Activated T-helper 2 cell treated with anti-CD3 and anti-CD28 coated beads, Interferon-gamma antibody, Interleukin-2, Interleukin-4, amounts not matched to agents 10 μg/mL and 5 μg/mL and 100 μg/mL, durations not matched to agents 14 hours and 24 hours and 36 hours (primary cell): ENCODE results near the gene ITGA3. TPM values are rescaled to one million over a fixed set of nuclear protein-coding genes. Genes with fewer than 3 reads are reported as not detected.

Experiments used
- DNase-seq: peaks from one replicate; pipeline ENCODE4 v3.0.0; 2021; ENCODE audit warnings: low spot score
- H3K27ac Mint-ChIP-seq: one replicate; pipeline ENCODE4 v1.8.0; 2021; ENCODE audit warnings: mixed read lengths
- H3K27me3 Mint-ChIP-seq: one replicate; pipeline ENCODE4 v1.8.0; 2021; ENCODE audit warnings: low read depth, mixed read lengths
- H3K36me3 Mint-ChIP-seq: one replicate; pipeline ENCODE4 v1.8.0; 2021; ENCODE audit warnings: low read depth, mixed read lengths
- H3K4me1 Mint-ChIP-seq: one replicate; pipeline ENCODE4 v1.8.0; 2021; ENCODE audit warnings: low read depth, mixed read lengths
- H3K4me3 Mint-ChIP-seq: one replicate; pipeline ENCODE4 v1.8.0; 2021; ENCODE audit warnings: low read depth, mild to moderate bottlenecking, moderate library complexity, mixed read lengths
- H3K9me3 Mint-ChIP-seq: one replicate; pipeline ENCODE4 v1.8.0; 2021; ENCODE audit warnings: mixed read lengths
- intact Hi-C: fragments of 100-400 bp; cut with micrococcal nuclease; formaldehyde crosslinking; loops from one replicate; pipeline ENCODE4 v1.15.1; 2023
- total RNA-seq: library from RNA; stranded (reverse); gene quantifications from 2 replicates; pipeline ENCODE4 v1.2.3, GENCODE V29; 2022

ITGA3 gene
- total RNA-seq, 1 donor from 2014 or later: 10.1 TPM

DNA sequence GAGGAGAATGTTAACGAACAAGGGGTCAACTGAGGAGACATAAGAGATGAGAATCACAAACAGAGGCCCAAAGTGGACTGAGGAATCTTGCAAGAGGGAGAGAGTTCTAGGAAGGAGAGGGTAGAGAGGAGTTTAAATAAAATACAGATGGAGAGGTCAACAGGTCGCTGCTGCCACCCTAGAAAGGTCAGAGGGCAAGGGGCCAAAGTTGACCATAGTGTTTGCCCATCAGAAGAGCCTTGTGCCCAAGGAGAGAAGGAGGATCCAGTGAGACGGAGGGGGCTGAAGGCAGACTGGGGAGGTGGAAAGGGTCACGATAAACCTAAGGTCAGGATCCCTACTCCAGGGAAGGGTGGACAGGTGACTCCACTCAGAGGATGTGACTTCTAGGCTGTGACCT is 6.9 kb upstream of the ITGA3 start:
- Mint-ChIP-seq H3K27ac (no peak overlapping the region), H3K36me3 (no peaks in the 10 kb centered on the region), H3K9me3 (no peaks in the 10 kb centered on the region), H3K27me3 (peaks cover 2% of the 10 kb centered on the region), H3K4me3 (no peak overlapping the region), H3K4me1 (peaks cover 24% of the 10 kb centered on the region)
- DNase-seq: no peak
- intact Hi-C loops: no loop called here

- H3K27ac Mint-ChIP-seq: no peak overlapping the region
- intact Hi-C loops: no loop called here
- no peak for DNase-seq
- H3K27me3 Mint-ChIP-seq: no peaks in the 10 kb centered on the region
- H3K4me3 Mint-ChIP-seq: no peak overlapping the region
- H3K36me3 Mint-ChIP-seq: no peaks in the 10 kb centered on the region
- peaks cover 24% of the 10 kb centered on the region for H3K4me1 Mint-ChIP-seq
- no peaks in the 10 kb centered on the region for H3K9me3 Mint-ChIP-seq
Measured at GRCh38 chr17:50049636-50050035, 6.3 kb upstream of the ITGA3 start.

GRCh38 chr17:50050431-50051032 is 5.4 kb upstream of the ITGA3 start:
- no peak overlapping the region for H3K4me3 Mint-ChIP-seq
- no peak for DNase-seq
- no peak overlapping the region for H3K27ac Mint-ChIP-seq
- intact Hi-C loops: no loop called here
- peaks cover 3% of the 10 kb centered on the region for H3K27me3 Mint-ChIP-seq
- H3K9me3 Mint-ChIP-seq: no peaks in the 10 kb centered on the region
- no peaks in the 10 kb centered on the region for H3K36me3 Mint-ChIP-seq
- H3K4me1 Mint-ChIP-seq: peaks cover 29% of the 10 kb centered on the region

DNA sequence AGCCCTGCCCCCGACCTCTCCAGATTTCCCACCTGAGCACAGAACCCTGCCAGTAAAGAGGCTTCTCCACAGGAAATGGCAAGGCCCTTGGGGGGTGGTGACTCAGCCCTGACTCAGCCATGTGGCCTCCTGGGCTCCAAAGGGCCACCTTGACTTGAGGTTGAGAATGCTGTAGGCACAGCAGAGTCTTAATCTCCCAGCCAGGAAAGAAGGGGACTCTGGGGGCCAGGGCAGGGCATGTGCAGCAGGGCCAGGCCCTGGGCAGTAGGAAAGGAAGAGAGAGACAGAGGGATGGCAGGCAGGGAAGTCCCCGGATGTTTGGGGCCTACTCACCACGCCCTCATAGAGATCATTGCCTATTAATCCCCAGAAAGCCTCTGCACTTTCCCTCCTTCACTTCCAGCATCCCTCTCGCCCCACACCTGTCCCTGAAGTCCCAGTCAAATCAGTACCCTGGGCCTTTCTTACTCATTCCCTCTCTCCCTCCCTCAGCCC is 4.8 kb upstream of the ITGA3 start:
- peaks cover 3% of the 10 kb centered on the region for H3K27me3 Mint-ChIP-seq
- no peaks in the 10 kb centered on the region for H3K36me3 Mint-ChIP-seq
- H3K27ac Mint-ChIP-seq: peak overlapping the region; percentile 84
- no peaks in the 10 kb centered on the region for H3K9me3 Mint-ChIP-seq
- peak; percentile 25 for DNase-seq
- intact Hi-C loops: no loop called here
- peaks cover 29% of the 10 kb centered on the region for H3K4me1 Mint-ChIP-seq
- H3K4me3 Mint-ChIP-seq: no peak overlapping the region

GRCh38 chr17:50051606-50052005 is 4.3 kb upstream of the ITGA3 start:
- Mint-ChIP-seq H3K27ac (peak overlapping the region; percentile 84), H3K36me3 (no peaks in the 10 kb centered on the region), H3K4me3 (no peak overlapping the region), H3K27me3 (peaks cover 3% of the 10 kb centered on the region), H3K4me1 (peaks cover 31% of the 10 kb centered on the region), H3K9me3 (no peaks in the 10 kb centered on the region)
- no peak for DNase-seq
- intact Hi-C loops: no loop called here

DNA sequence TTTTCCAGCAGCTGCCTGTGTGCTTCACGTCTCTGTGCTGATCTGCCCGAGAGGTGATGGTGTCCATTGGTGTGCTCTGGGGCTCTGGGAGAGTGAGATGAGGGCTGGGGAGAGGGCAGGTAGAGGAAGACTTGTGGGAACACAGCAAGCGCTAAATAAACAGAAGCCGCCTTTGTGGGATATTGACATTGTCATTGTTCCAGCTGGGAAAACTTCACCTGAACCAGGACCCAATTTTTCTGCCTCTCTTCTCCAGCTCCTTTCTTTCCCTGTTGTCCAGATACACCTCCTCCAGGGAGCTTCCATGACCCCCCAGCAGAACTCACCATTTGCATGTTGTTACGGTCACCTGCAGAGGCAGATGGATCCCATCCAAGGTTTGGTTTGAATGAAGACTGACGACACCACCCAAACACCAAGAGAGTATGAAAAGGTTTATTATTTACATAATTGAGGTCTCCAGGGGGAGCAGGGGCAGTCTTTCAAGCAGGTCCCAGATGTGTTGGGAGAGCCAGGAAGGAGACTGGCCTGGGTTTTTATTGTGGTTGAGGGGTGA is 3.6 kb upstream of the ITGA3 start:
- H3K27ac Mint-ChIP-seq: no peak overlapping the region
- peaks cover 3% of the 10 kb centered on the region for H3K27me3 Mint-ChIP-seq
- DNase-seq: no peak
- intact Hi-C loops: no loop called here
- peaks cover 38% of the 10 kb centered on the region for H3K4me1 Mint-ChIP-seq
- no peaks in the 10 kb centered on the region for H3K36me3 Mint-ChIP-seq
- H3K4me3 Mint-ChIP-seq: no peak overlapping the region
- H3K9me3 Mint-ChIP-seq: no peaks in the 10 kb centered on the region

DNA sequence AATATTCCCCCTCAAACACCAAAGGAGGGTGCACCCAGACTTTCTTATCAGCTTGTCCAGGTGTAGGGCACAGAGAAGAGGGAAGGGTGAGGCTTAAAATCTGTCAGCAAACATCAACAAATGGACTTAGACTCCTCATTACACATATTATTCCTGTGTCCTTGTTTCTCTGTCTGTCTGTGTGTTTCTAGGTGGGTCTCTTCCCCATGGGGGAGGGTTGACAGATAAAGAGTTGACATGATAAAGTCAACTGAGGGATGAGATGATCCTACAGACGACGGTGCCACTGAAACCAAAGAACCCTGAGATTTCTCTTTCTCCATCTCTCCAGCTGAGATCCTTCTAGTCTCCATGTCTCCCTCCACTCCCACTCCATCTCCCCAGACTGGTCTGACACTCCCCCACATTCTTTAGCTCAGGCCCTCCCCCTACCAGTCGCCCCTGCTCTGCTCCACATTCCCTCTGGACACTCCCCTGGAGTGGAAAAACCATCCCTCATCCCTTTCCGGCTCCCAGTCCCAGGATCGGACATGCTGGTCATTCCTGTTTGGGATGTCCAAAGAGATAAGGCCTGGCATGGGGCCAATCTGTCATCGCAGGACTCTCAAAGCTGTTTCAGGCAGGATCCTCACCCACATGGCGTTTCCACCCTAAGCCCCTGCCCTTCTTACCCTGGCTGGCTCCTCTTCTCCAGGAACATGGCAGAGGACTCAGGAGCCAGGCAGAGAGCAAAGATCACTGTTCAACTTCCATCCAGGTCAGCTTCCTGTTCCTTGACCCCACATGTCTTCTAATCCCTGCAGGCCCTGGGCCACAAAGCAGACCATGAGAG is 2.9 kb upstream of the ITGA3 start:
- no peaks in the 10 kb centered on the region for H3K36me3 Mint-ChIP-seq
- H3K27ac Mint-ChIP-seq: no peak overlapping the region
- no peak overlapping the region for H3K4me3 Mint-ChIP-seq
- H3K27me3 Mint-ChIP-seq: peaks cover 8% of the 10 kb centered on the region
- H3K9me3 Mint-ChIP-seq: no peaks in the 10 kb centered on the region
- intact Hi-C loops: no loop called here
- no peak for DNase-seq
- H3K4me1 Mint-ChIP-seq: peaks cover 36% of the 10 kb centered on the region

DNA sequence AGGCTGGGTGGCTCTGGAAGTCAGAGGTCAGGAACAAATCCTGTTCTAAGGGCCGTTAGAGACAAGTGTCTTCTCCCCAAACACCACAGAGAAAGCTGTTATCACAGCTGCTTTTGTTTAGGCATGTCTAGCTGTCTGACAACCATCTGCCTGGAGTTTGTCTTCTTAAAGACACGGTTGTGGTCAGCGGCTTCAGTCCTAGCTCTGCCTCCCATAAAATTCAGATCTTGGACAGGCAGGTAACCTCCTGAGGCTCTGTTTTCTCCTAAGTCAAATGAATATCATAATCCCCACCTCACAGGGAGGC is 2.3 kb upstream of the ITGA3 start:
- no peaks in the 10 kb centered on the region for H3K36me3 Mint-ChIP-seq
- DNase-seq: no peak
- H3K4me1 Mint-ChIP-seq: peaks cover 36% of the 10 kb centered on the region
- no peak overlapping the region for H3K4me3 Mint-ChIP-seq
- no peak overlapping the region for H3K27ac Mint-ChIP-seq
- H3K27me3 Mint-ChIP-seq: peaks cover 10% of the 10 kb centered on the region
- intact Hi-C loops: no loop called here
- no peaks in the 10 kb centered on the region for H3K9me3 Mint-ChIP-seq

- Mint-ChIP-seq H3K9me3 (no peaks in the 10 kb centered on the region), H3K27me3 (peaks cover 12% of the 10 kb centered on the region), H3K27ac (no peak overlapping the region), H3K4me1 (peaks cover 33% of the 10 kb centered on the region), H3K4me3 (peak overlapping the region; percentile 88), H3K36me3 (no peaks in the 10 kb centered on the region)
- DNase-seq: no peak
- intact Hi-C loops: no loop called here
Measured at GRCh38 chr17:50055055-50055425, 870 bp upstream of the ITGA3 start.

DNA sequence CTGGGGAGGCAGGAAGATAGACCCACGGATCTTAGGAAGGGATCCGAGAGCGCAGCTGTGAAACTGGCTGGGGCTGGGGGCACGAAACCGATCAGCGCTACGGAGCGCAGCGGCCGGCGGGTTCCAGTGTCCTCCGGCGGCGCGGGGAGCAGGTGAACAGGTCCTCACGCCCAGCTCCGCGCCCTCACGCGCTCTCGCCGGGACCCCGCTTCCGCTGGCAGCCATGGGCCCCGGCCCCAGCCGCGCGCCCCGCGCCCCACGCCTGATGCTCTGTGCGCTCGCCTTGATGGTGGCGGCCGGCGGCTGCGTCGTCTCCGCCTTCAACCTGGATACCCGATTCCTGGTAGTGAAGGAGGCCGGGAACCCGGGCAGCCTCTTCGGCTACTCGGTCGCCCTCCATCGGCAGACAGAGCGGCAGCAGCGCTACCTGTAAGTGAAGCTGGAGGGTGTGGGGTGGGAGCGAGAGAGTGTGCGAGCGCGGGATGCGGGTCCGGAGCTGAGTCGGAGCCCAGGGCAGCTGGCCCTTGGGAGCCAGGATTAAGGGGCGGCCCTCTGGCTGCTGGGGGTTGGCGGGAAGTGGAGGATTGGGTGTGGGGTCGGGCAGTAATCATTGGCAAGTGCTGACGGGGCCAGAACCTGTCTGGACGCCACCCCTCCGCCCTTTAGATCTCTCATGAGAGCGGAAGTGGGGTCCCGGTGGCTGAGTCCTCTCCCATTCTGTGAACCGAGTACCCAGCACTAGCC is 479 bp downstream of the ITGA3 start:
- DNase-seq: peak; percentile 50
- Mint-ChIP-seq H3K27me3 (peaks cover 12% of the 10 kb centered on the region), H3K27ac (no peak overlapping the region), H3K9me3 (no peaks in the 10 kb centered on the region), H3K4me3 (peak overlapping the region; percentile 88), H3K36me3 (no peaks in the 10 kb centered on the region), H3K4me1 (peaks cover 25% of the 10 kb centered on the region)
- intact Hi-C loops: loop anchor here (1.0 kb wide), 2 partner anchors 29 to 31 kb away; no protein-coding TSS in a partner anchor

DNA sequence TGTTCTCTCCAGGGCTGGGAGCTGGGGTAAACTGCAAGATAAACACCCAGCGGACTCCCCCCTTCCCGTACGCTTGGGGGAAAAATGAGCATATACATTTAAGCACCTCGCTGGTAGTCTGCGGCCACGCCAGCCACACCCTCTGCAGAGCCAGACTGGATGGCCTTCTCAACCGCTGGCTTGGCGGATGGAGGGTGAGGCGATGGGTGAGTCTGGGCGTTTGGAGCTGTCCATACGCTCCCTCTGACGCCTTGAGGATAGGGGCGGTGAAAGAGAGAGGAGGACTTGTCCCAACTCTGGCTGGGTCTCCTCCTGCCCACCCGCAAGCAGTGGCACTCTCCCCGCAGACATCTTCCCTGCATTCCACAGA is 1.0 kb downstream of the ITGA3 start:
- Mint-ChIP-seq H3K4me3 (peak overlapping the region; percentile 84), H3K4me1 (peaks cover 20% of the 10 kb centered on the region), H3K9me3 (no peaks in the 10 kb centered on the region), H3K27ac (no peak overlapping the region), H3K36me3 (no peaks in the 10 kb centered on the region), H3K27me3 (peaks cover 12% of the 10 kb centered on the region)
- intact Hi-C loops: loop anchor here (1.0 kb wide), 2 partner anchors 30 kb away; no protein-coding TSS in a partner anchor
- DNase-seq: no peak

- intact Hi-C loops: no loop called here
- Mint-ChIP-seq H3K27me3 (peaks cover 12% of the 10 kb centered on the region), H3K27ac (no peak overlapping the region), H3K36me3 (no peaks in the 10 kb centered on the region), H3K4me3 (peak overlapping the region; percentile 84), H3K4me1 (peaks cover 17% of the 10 kb centered on the region), H3K9me3 (no peaks in the 10 kb centered on the region)
- no peak for DNase-seq
Measured at GRCh38 chr17:50057521-50057991, 1.6 kb downstream of the ITGA3 start.
